Aorta (tissue), 5 donors: Measurements from ENCODE around the gene AGBL1. TPM values are rescaled to one million over a fixed set of nuclear protein-coding genes. Genes with fewer than 3 reads are reported as not detected.

Source experiments
- ATAC-seq: fragments of 200-7000 bp; cut with Tn5 transposase; one replicate; pipeline ENCODE4 v1.9.1; 2022; ENCODE audit warnings: moderate library complexity; ENCODE audit not compliant: low FRiP score
- DNase-seq, 2 donors: peaks; one replicate each; pipeline ENCODE4 v3.0.0-alpha.2; 2020
- H3K27ac ChIP-seq, 2 donors: one replicate each; pipeline ENCODE4 v1.5.1; 2013; ENCODE audit warnings: low read length in 2 of 2, mild to moderate bottlenecking in 2 of 2, moderate library complexity in 2 of 2, control low read depth in 1 of 2, inconsistent platforms in 1 of 2, low read depth in 1 of 2
- H3K27me3 ChIP-seq, 2 donors: one replicate each; pipeline ENCODE4 v1.6.1; 2013; ENCODE audit warnings: control low read depth in 1 of 2, low read length in 1 of 2, mild to moderate bottlenecking in 1 of 2, moderate library complexity in 1 of 2; ENCODE audit not compliant: insufficient read depth in 2 of 2, control insufficient read depth in 1 of 2
- H3K36me3 ChIP-seq, 2 donors: one replicate each; pipeline ENCODE4 v1.6.1; 2013; ENCODE audit warnings: control low read depth in 1 of 2, low read length in 1 of 2, mild to moderate bottlenecking in 1 of 2; ENCODE audit not compliant: insufficient read depth in 2 of 2, control insufficient read depth in 1 of 2
- H3K4me1 ChIP-seq, 2 donors: one replicate each; pipeline ENCODE4 v1.6.1; 2013; ENCODE audit warnings: low read length in 2 of 2, control low read depth in 1 of 2, mild to moderate bottlenecking in 1 of 2, moderate library complexity in 1 of 2; ENCODE audit not compliant: insufficient read depth in 2 of 2, control insufficient read depth in 1 of 2
- H3K4me3 ChIP-seq, 2 donors: one replicate each; pipeline ENCODE4 v1.5.1; 2013; ENCODE audit warnings: low read length in 2 of 2, control low read depth in 1 of 2, mild to moderate bottlenecking in 1 of 2
- H3K9me3 ChIP-seq: one replicate; pipeline ENCODE4 v1.6.1; 2013; ENCODE audit warnings: mild to moderate bottlenecking, low read length; ENCODE audit not compliant: control insufficient read depth
- WGBS, 2 donors: extraction: QIAGEN DNeasy Blood & Tissue Kit; methylation state at CpG; one replicate each; pipeline ENCODE4 v1.1.7; 2013; 5-methylcytosine and 5-hydroxymethylcytosine counted together
- intact Hi-C, 2 donors: fragments of 100-400 bp; cut with DNase I; formaldehyde crosslinking; loops; one replicate each; pipeline versions ENCODE4 v1.14.2 to v1.15.0; 2022
- polyA plus RNA-seq, 2 donors: library from polyadenylated mRNA; stranded (reverse); fragments of 200-250 nt; gene quantifications; one replicate each; pipeline ENCODE4 v1.2.3, GENCODE V29; 2013
- total RNA-seq, 2 donors: library from RNA; stranded (reverse); fragmentation: NEBNext Ultra II Directional; extraction: Animal tissue kit (Norgen Biotek cat#: 25700); gene quantifications; one replicate each; pipeline ENCODE4 v1.2.1, GENCODE V29; 2021
- donor health status: healthy with polysubstance abuse.
- donor health status: Bipolar disorder and iron deficiency.
- donor health status: DM: no; HTN: no; CAD: no.
- donor health status: DM: no; HTN: no; CAD: no.
- donor health status: DM: yes; HTN: yes; CAD: no.

AGBL1 gene
- total and polyA plus RNA-seq, 4 donors: 0.21 TPM; not detected in 3

DNA sequence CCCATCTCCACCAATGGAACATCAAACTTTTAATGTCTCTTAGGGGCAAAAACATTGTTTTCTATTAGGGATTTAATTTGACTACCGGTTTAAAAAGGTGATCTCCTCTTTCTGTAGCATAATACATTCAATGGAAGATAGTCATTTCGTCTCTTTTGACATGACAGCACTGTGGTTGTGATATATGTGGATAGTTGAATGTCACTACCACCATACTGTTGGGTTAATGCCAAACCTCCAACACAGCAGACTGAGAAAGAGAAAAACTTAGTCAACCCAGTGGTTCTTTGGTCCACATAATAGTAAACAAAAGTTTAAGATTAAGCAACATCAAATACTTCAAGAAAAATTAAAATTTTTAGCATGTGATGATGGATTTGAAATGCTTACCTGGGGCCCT lies 530.4 kb downstream of the AGBL1 start:
- no peak overlapping the region for H3K27ac ChIP-seq
- intact Hi-C loops: no loop called here
- WGBS, 2 donors: 79% methylated on average over 2 of the region's 2 CpGs
- H3K27me3 ChIP-seq: no peaks in the 10 kb centered on the region
- no peak for DNase-seq
- no peaks in the 10 kb centered on the region for H3K9me3 ChIP-seq
- no peak for ATAC-seq
- no peaks in the 10 kb centered on the region for H3K4me1 ChIP-seq
- H3K4me3 ChIP-seq: no peak overlapping the region
- H3K36me3 ChIP-seq: no peaks in the 10 kb centered on the region

DNA sequence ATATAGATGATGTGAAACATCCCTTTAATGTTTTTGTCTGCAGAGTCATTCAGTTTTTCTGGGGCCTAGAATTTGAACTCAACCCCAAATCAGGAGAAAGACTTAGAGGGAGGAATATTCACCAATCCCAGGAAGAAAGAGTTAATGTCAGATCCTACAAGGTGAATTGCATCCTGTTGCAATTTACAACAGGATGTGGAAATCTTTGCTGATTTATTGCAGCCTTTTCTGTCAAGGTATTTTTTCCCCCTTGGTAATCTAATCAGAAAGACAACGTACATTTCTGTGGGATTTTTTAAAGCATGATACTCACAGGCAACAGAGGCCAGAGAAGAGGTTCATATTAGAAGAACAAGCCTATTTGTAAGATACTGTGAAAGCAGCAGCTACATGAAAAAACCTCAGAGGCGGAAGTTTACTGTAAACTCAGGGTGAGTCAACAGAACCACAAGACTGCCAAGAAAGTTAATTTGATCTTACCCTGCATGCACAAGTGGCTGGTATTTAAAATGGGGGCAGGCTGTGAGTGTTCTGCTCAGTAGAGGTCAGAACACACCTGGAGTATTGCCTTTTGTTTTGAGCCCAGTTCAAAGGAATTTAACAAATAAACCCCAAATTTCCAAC lies 531.9 kb downstream of the AGBL1 start:
- WGBS, 2 donors: 43 to 51% methylated on average over 2 of the region's 2 CpGs
- Histone ChIP-seq H3K27ac (no peak overlapping the region), H3K9me3 (no peaks in the 10 kb centered on the region), H3K36me3 (no peaks in the 10 kb centered on the region), H3K4me1 (no peaks in the 10 kb centered on the region), H3K27me3 (no peaks in the 10 kb centered on the region), H3K4me3 (no peak overlapping the region)
- intact Hi-C loops: no loop called here
- ATAC-seq (no peak), DNase-seq (no peak)

DNA sequence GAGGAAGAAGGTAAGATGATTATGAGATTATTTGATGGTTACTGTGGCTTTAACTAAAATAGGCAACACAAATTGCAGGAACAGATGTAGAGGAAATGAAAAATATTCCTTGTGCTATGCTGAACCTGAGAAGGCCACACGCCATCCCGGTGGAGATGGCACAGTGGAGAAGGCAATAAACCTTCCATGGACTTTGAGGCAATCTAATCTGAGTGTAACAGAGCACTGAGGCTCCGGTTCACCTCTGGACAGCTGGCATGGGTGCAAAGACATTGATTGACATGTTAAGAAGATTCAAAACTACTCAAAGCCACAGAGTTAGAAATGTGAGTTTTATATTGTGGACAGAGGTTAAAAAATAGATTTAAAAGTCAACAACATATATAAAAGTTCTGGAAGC lies 535.7 kb downstream of the AGBL1 start:
- H3K9me3 ChIP-seq: no peaks in the 10 kb centered on the region
- no peak for DNase-seq
- no peaks in the 10 kb centered on the region for H3K27me3 ChIP-seq
- 87 to 93% methylated on average over 3 of the region's 3 CpGs for WGBS, 2 donors
- H3K4me1 ChIP-seq: no peaks in the 10 kb centered on the region
- no peak overlapping the region for H3K27ac ChIP-seq
- no peak overlapping the region for H3K4me3 ChIP-seq
- intact Hi-C loops: no loop called here
- H3K36me3 ChIP-seq: no peaks in the 10 kb centered on the region
- no peak for ATAC-seq

DNA sequence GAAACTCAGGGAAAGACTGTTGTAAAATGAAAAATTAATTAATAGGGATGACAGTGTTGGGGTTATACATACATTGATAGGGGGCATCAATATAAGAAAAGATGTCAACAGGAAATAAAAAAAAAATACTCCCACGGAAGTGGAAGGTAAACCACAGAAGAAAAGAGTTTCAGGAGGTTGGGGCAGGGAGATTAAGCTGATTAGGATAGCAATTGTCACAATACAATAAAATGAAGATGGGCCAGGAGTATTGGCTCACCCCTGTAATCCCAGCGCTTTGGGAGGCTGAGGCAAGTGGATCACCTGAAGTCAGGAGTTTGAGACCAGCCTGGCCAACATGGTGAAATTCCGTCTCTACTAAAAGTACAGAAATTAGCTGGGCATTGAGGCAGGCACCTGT lies 536.1 kb downstream of the AGBL1 start:
- no peaks in the 10 kb centered on the region for H3K27me3 ChIP-seq
- H3K9me3 ChIP-seq: no peaks in the 10 kb centered on the region
- DNase-seq: no peak
- no peak overlapping the region for H3K27ac ChIP-seq
- no peak overlapping the region for H3K4me3 ChIP-seq
- no peak for ATAC-seq
- intact Hi-C loops: no loop called here
- H3K36me3 ChIP-seq: no peaks in the 10 kb centered on the region
- 90 to 92% methylated on average over 3 of the region's 3 CpGs for WGBS, 2 donors
- no peaks in the 10 kb centered on the region for H3K4me1 ChIP-seq

DNA sequence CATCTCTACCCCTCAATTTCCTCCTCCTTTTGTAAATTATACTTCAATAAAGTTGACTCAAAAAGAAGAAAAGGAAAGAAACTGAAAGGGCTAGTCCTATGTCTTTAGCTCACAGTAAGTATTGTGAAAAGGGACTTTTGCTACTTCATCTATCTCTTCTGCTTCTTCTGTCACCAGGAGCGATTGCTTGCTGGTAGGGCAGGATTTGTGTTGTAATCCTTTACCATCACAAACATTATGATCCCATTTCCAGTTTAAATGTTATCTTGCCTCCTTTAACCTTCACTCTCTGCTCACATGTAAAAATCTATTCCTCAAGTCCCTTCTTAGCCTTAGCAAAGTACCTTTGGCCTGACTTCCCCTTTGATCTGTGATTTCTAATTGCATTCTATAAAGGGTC lies 537.1 kb downstream of the AGBL1 start:
- intact Hi-C loops: no loop called here
- H3K36me3 ChIP-seq: no peaks in the 10 kb centered on the region
- no peak overlapping the region for H3K4me3 ChIP-seq
- no peak overlapping the region for H3K27ac ChIP-seq
- H3K27me3 ChIP-seq: no peaks in the 10 kb centered on the region
- no peak for DNase-seq
- no peak for ATAC-seq
- H3K4me1 ChIP-seq: no peaks in the 10 kb centered on the region
- 28 to 51% methylated on average over 1 of the region's 1 CpG for WGBS, 2 donors
- H3K9me3 ChIP-seq: no peaks in the 10 kb centered on the region

DNA sequence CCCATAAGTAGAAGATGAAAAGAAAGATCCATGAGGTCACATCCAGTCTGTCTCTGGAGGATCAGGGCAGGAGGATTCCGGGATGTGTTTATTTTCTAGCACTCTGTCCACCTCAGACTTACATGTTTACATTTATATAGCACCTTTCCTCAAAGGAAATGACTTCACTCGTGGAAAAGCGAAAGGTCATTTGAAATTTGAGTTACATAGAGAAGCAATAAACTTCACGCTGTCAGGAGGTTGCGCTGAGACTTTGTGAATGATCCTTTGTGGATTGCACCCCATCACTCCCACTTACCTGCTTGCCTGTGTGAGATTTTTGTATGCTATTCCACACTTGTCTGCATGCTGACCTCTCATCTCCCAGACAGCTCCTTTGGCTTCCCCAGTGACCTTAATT lies 540.5 kb downstream of the AGBL1 start:
- WGBS, 2 donors: 58 to 75% methylated on average over 5 of the region's 5 CpGs
- Histone ChIP-seq H3K36me3 (no peaks in the 10 kb centered on the region), H3K9me3 (peaks cover 2% of the 10 kb centered on the region), H3K27ac (no peak overlapping the region), H3K27me3 (no peaks in the 10 kb centered on the region), H3K4me1 (peaks cover 0 to 1% of the 10 kb centered on the region in 2 donors), H3K4me3 (no peak overlapping the region)
- DNase-seq (no peak), ATAC-seq (no peak)
- intact Hi-C loops: no loop called here

DNA sequence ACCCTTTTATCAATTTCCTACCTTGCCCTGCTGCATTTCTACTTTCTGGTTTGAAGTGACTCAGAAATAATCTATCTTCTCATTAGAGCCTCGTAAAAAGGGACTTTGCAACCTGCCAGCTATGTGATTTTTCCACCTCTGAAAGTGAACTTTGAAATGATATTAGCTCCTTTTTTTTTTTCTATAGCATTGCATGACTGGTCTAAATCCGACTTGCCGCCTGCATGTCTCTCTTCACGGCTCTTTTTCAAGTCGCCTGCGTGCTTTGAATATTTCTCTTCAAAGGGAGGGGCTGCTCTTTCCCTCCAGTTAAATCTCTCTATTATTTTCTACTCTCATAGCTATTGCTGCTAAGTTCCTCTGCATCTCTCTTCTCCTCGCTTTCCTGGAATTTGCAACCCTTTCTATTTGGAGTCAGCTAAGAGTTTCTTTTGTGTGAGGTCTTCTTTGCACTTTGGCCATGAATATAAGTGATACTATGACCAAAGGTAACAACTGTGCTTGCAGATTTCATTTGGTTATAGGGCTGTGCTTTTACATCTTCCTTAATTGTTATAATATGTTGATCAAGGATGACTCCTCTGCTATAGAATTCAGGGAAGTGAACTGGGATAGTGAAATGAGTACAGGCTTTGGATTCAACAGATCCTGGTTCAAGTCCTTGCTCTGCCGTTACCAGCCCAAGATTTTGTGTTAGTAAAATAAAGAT lies 541.1 kb downstream of the AGBL1 start:
- no peaks in the 10 kb centered on the region for H3K27me3 ChIP-seq
- H3K36me3 ChIP-seq: no peaks in the 10 kb centered on the region
- H3K27ac ChIP-seq: no peak overlapping the region
- intact Hi-C loops: no loop called here
- H3K4me3 ChIP-seq: no peak overlapping the region
- DNase-seq (no peak), ATAC-seq (no peak)
- peaks cover 0 to 1% of the 10 kb centered on the region in 2 donors for H3K4me1 ChIP-seq
- H3K9me3 ChIP-seq: peaks cover 2% of the 10 kb centered on the region
- WGBS, 2 donors: 16 to 25% methylated on average over 8 of the region's 8 CpGs

DNA sequence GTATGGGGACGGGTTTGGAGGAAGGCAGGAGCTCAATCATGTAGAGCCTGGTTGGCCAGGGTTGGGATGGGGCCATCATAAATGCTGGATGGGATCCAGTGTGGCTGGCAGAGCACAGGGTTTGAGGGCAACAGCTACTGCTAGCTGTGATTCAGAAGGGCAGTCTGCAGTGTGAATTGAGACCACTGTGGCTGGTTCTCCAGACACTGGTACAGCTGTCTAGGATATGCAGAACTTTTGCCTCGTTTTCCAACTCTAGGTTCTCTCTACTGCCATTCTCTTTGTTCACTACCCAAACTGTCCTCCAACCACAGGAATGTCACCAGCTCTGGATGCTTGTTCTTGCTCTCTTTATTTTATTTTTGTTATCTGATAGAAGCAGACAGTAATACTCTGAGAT lies 543.6 kb downstream of the AGBL1 start:
- Histone ChIP-seq H3K9me3 (peaks cover 2% of the 10 kb centered on the region), H3K36me3 (no peaks in the 10 kb centered on the region), H3K4me3 (no peak overlapping the region), H3K4me1 (peaks cover 0 to 1% of the 10 kb centered on the region in 2 donors), H3K27me3 (no peaks in the 10 kb centered on the region), H3K27ac (no peak overlapping the region)
- intact Hi-C loops: no loop called here
- no peak for ATAC-seq
- DNase-seq: no peak
- WGBS, 2 donors: 15 to 21% methylated on average over 2 of the region's 2 CpGs
